ENCODE measurements around the gene TLE3.

Gene TLE3

DNA sequence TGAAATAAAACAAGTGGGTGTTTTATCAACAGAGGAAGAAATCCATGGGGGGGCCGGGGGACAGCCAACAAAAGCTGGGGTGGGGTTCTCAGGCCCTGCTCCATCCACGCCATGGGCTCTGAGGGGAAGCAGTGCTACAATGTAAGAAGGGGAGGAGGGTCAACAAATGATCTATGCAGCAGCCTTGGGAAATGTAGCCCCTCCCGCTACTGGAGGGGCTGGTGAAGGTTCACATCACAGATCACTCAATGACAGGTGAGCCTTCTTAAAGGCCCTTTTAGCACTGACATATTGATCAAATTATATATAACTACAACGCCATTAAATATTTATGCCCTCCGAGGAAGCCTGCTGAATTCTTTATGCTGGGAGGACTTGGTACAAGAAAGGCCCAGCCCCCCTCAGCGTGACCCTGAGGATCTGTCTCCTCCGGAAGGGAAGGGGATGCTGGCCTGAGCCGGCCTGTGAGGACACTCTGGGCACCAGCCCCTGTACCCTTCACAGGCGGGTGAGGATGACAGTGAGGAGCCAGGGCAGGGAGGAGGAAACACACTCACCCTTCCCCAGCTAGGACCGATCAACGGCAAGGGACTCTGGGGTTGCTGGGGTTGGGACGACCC, 15.3 kb downstream of the TLE3 start:
- DNase-seq = no peak

DNA sequence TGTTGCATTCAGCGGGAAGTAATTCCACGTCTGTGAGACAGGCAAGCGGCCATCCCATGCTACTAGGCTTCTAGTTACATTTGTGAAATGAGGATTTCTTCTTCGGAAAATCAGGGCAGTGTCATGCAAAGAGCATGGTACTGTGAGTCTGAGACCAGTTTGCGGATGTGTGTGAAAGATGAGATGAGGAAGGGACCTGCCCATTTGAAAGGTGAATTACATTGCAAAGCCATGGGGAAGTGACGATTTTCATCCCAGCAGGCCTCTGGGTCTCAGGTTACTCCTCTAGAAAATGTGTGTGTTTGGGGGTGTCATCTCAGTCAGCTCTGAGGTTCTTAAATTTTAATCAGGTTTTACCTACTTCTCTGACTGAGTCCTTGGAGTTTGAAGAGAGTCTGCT, 16.1 kb downstream of the TLE3 start:
- no peak for DNase-seq

DNA sequence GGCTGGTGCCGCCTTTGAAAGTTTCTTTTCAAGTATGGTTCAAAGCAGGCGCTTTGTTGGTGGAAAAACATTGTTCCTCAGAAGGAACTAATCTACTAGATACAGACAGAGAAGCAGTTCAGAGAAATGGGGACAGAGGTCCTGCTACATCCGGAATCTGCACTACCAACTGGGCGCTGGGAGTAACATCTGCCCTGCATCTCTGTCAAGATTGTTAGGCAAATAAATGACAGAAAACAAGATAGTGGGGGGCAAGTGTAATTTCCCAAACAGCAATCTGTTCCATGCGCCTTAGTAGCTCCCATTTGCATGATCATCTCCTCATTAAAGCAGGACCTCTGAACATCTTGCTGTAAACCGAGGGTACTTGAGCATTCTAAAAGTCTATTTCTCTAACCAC, 17.4 kb downstream of the TLE3 start:
- DNase-seq = no peak

DNA sequence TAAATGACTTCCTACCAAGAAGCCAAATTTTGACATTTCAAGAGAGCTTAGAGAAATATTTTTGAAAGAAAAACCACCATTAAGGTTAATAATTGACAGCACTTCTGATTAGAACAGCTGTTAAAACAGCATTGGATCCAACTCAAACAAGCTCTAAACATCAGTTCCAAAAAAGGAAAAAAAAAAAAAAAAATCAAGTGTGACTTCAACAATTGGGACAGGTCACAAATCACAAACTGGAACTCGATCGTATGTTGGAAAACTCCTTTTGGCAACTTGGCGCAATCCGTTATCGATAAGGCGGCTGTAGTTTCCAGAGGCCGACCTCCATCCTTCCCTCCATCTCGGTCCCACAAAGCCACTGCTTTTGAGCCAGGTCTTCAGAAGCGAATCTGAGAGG, 17.8 kb downstream of the TLE3 start:
- no peak for DNase-seq

DNA sequence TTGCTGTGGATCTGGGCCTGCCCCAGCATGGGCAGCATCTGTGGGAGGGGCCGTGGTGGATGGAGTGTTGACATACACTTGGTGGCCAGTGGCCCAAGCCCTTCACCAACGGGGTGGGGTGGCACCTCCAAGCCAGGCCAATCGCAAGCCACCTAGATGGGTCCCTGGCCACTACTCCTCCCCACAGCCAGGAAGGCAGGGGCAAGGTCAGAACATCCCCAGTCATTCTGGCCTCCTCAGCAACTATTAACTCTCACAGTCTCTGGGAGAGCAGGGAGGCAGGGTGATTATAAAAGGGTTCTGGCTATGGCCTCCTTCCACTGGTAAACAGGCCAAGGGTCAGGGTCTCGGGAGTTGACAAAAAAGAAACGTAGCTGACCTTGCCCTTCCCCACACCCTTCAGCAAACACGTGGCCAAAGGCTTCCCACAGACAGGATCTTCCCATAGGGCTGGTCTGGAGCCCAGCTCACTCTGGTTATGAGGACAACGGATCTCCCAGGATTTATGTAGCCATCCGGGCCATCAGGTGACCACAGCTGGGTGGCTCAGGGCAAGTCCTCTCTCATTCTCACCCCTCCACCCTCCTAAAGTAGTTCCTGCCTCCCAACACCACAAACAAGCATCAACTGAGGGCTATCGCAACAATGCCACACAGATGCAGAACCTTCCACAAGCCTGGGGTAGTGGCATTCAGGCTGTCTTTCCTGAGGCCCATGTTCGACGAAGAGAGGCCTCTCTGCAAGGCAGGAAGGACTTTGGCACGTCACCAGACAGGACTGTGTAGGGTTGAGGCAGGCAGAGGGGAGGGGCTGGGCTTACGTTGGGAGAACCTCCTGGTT, 18.9 kb downstream of the TLE3 start:
- no peak for DNase-seq

DNA sequence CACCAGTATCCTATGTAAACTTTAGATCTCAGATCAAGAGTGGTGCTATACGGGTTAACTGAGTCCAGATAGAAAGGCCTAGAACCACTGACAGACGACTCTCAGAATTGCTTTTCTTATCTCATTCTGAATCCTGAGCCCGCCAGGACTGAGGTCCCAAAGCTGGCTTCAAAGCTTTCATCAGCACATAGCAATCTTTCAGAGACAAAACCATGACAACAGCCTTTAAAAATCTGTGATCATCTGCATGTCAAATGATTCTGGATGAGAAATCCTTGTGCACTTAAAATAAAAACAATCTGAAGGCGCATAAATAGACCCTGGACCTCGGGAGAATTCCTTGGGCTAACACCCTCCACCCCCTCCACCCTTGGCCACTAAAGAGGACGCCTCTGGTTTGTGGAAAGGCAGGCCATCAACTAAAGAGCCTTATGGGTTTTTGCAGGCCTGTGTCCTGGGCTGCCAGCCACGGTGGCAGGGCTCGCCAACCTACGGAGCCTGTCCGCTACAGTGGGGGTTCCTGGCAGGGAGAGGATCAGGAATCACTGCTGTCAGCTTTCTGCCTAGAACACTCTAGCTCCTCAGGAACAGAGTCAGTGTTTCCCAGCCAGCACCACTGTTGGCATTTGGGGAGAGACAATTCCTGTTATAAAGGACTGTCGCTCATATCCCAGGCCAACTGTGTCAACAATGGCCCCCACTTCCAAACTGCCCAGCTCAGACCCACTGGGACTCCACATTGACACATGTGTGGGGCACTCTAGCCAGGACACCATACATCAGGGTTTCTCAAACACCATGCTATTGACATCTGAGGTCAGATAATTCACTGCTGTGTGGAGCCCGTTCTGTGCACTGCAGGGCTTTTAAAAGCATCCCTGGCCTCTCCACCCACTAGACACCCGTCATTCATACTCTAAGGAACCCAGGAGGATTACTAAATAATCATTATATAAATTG, 20.2 kb downstream of the TLE3 start:
- no peak for DNase-seq

DNA sequence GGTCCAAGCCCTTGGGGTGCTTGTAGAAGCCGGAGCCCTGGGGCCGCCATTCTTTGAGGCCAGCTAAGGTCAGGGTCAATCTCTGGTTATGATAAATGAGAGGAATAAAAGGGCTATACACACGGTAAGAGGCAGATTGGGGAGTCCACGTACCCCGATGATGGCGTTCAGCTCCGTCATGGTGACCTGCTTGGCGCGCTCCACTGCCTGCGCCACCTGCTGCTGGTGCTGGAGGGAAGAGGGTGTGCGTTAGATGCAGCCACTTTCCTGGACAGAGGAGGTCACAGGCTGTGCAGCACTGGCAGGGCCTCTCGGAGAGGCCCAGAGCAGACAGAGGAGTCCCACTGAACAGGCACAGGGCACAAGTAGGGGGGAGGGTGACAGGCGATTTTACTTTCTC, 23.3 kb downstream of the TLE3 start:
- DNase-seq = no peak

DNA sequence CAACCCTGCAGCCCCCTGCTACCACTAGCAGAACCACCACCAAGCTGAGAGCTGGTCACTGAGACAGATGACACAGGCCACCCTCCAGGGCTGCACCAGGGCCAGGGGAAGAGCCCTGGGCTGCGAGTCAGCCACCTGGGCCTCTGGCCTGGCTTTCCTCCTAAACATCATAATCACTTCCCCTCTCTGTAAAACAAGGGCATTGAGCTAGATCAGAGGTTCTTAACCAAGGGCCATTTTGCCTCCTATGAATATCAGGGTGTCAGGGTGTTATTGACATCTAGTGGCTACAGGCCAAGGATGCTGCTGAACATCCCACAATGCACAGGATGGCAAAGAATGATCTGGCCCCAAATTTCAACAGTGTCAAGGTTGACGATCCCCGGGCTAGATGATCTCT, 25.2 kb downstream of the TLE3 start:
- DNase-seq = no peak

DNA sequence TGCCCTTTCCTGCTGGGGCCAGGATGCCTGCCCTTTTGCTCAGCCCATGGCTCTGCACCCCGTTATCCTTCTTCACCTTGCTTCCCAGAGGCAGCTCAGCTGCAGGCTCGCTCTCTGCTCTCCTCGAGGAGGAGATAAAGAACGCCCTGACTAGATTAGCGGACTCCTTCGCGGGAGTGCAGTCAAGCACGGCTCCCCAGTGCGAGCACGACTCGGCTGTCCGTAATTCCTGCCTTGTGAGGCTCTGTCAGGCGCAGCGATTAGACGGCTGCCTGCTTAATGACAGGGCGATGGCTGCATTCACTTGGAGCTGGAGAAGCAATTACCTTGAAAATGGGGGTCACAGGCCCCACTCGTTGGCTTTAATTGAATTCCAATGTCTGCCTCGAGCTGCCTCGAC, 25.9 kb downstream of the TLE3 start:
- no peak for DNase-seq

DNA sequence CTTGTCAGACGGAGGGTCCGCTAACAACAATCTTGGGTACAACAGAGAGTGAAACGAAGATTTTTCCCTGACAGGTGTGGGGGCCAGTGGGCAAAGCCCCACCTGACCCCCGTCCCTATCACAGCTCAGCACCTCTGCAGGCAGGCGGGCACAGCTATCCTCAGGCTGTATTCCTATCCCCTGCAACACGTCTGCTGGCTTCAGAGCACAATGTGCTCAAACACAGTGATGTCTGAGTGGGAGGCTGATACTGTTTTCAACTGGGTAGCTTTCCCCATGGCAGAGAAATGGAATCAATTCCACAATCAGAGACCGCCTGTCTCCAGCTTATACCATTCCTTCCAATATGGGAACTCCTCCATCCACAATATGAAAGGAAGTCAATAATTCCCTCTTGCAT, 28.0 kb downstream of the TLE3 start:
- no peak for DNase-seq

DNA sequence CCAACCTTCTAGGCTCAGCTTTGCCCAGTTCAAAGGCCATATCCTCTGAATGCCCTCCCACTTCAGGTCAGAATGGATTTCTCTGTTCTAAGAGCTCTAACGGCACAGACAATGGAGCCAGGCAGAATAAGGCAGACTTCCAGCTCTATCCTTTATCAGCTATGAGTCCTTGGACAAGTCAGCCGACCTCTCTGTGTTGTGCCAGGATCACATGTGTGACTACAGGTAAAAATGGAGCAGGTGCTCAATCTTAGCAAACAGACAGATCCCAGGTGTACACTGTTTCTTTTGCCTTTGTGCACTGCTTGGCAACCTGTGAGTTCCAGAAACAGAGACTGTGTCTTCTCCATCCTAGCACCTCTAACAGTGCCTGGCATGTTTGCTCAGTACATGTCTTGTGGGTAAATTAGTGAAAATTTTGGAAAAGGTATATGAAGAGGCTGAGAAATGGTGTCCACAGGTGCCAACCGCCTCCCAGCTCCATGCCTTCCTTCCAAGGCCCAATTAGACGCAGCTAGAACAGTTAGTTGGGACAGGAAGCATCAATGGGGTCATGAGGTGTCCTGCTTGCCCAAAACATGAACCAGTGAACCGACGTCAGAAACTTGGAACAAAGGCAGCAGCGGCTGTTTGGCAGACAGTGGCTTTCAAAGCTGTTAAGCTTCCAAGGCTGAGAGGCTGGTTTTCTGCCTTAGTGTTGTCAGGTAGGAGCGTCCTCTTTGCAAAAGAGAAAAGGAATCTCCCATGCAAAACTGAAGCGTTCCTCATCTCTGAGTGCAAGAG, 28.7 kb downstream of the TLE3 start:
- no peak for DNase-seq

DNA sequence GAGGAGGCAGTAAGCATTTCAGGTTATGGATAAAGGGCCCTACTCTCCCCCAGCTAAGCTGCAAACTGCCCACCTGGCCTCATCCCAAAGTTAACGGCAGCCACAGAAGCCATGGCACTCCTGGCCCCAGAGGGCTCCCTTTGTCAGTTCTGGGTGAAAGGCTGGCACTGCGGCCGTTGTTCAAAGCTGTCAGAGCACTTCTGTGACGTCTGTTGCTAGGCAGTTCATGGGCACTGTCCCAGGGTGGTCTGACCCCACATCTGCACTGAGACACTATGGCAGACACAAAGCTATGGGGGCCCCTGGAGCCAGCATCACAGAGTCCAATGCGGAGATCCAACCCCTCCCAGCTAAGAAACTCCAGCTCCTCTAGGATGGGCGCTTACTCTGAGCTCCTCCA, 30.0 kb downstream of the TLE3 start:
- DNase-seq = no peak

DNA sequence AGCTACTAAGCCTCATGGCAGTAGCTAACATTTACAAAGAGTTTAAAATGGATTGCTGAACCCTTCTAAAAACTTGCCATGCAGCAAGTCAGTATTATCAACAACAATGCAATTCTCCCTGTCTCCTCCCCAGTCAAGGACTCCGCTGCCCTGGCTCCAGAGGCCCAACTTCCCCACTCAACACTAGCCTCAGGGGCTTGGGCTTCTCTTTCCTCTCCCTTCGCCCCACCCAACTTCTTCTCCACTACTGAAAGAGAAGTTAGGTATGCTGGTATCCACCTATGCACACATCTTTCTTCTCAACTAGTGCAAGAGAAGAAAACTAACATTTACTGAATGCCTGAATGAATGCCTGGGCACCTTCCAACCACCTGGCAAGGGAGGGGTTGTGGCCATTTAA, 30.7 kb downstream of the TLE3 start:
- no peak for DNase-seq

DNA sequence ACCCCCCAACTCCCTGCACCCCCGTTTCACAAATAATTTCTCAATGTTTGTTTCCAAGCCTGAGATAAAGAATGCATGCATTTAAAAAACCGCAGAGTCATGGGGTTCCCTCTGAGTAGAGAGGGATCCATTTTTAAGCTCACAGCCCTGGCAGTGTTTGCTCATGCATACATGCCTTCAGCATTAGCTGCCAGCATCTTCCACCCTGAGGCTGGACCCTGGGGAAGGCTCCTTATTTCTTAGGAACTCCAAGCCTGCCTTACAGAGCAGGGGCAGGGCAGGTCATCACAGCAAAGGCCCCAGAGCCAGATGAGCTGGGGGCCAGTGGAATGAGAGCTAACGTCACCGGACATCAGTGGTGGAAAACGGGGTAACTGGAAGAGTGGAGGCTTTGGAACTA, 31.3 kb downstream of the TLE3 start:
- DNase-seq = no peak

DNA sequence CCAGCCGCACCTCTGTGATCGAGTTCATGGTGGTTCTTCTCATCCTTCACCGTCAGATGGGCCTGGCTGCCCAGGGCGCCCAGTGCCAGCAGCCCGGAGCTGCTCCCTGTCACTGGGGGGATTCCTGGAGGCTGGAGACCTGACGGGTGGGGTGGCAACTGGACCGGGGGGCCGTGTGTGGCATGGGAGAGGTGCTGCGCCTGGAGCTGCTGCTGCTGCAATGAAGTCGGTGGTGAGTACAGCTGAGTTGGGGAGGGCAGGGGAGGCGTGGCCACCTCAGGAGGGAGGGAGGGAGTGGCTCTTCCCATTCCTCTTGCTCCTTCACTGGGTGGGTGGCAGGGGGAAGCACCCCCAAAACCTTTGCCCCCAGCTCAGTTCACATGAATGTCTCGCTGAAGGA, 31.7 kb downstream of the TLE3 start:
- DNase-seq = no peak

DNA sequence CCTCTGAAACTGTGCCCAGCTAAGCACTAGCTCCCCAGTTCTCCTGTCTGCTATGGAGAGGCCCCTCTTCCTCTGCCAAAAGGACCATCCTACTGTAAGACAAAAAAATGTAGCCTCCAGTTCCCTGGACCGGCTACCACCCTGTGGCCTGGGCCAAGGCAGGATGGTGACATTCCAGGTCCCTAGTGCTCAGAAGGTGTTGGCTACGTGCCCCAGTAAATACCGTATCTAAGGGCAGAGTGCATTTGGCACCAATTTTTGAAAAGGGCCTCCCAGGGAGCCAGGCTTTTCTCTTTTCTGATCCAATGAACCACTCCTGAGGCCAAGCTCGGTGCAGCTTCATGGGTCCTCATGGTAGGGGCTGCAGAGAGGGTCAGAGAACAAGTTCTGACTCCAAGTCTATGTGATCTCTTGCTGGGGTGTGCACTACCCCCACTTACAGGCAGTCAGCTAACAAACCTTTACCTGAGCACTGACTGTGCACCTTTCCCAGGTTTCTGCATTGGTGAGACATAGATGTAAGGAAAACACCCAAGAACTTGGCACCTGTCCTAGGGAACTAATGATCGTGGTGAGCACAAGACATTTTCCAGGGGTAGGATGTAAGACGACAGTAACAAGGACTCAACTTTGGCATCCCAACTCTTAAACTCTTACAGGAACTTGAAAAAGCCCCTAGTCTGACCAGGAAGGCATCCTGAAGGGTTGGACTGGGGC, 32.6 kb downstream of the TLE3 start:
- no peak for DNase-seq

DNA sequence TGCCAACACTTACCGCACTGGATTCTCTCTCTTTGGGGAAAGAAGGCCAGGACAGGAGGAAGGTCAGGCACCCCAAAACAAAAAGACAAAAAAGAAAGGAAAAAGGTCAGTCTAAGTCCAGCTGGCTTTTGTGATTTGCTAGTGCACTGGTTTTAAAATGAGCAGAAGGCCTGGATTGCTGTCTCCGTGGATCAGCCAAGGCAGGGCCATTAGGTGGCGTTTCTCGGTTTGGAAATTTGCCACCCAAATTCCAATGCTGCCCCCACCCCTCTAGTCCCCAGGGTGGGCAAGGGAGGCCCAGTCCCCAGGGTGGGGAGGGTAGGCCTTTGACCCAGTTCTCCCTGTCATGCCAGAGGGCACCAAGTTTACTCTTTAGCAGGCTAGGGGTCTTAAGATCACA, 33.3 kb downstream of the TLE3 start:
- no peak for DNase-seq

DNA sequence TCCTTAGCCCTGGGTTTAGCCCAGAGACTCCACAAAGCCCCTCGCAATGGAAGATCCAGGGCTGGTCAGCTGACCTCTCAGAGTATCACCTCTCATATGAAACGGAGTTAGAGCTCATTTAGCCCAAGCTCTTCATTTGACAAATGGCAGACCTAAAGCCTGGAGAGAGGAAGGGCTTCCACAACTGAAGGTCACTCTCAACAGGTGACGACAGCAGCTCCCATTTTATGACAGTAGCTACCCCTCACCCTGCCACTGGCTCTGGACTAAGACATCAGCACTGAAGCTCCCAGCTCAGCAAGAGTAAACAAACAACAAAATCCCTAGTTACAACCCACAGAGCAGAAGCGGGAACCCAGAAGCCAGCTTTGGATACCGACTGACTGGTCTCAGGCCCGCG, 33.7 kb downstream of the TLE3 start:
- no peak for DNase-seq

DNA sequence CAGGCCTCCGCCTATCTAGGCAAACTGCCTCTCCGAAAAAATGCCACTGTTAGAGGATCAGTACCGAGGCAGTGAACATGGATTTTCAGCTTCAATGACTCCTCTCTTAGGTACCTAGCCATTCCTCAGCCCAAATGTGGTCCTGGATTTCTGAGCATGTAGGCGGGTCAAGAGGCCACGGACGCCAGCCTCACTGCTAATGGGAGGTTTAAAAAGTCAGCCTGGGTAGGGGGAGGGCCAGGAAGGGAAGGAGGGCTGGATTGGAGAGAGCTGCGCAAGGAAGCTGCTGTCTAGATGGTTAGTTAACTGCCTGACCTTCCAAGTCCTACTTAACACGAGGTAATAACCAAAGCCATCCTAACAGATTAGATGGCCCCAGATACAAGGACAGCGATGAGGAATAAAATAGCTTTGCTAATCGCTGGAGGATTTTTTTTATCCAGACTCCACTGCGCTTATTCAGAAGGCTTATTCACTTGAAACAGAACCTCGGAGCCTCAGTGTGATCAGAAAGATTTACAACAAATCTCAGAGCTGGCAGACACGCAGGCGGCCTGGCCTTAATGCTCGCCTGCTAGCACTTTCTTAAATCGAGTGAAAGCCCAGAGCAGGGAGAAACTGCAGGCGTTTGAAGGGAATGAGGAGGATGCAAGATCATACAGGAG, 34.3 kb downstream of the TLE3 start:
- no peak for DNase-seq

DNA sequence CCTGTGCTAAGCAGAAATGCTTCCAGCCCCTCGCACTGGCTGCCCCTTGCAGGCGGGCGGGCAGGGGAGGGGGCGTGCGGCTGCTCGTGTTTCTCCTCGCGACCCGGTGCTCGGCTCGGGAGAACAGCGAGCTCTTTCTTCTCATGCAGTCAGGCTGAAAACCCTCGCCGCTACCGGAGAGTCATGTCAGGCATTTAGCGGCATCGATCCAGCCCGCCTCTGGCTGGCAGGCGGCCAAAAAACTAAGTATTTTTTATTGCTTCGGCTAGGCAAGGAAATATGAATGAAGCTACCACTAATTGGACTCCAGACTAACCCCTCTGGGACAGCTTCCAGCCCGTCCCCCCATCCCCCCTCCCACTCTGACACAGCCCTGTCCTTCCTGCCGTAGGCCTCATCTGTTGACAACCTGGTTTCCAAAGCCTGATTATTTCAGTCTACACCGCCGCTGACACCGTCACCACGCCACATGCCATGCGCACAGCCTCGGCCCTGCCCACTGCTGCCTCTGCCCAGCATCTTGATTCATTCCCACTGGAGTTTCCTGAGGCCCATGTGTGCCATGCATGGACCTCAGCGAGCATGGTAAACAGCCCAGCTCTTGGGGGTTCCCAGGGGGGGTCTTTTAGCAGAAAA, 35.3 kb downstream of the TLE3 start:
- no peak for DNase-seq
